H1 (cell line): Measurements from ENCODE around the gene SLC8B1. TPM values are rescaled to one million over a fixed set of nuclear protein-coding genes. Genes with fewer than 3 reads are reported as not detected.

Source experiments
- CTCF ChIA-PET: fragments of 300-600 bp; sonication (Branson Sonifier 250); formaldehyde crosslinking; loops from one replicate; lab custom pipeline; 2021; ENCODE audit not compliant: partially characterized antibody; lab: Charles Lee
- POLR2A ChIA-PET: fragments of 300-600 bp; sonication (Branson Sonifier 250); formaldehyde crosslinking; loops from one replicate; lab custom pipeline; 2021; ENCODE audit warnings: inconsistent platforms; ENCODE audit not compliant: partially characterized antibody; lab: Charles Lee
- DNase-seq, 2 experiments: peaks; one replicate each; pipeline versions ENCODE4 v3.0.0 to v3.0.0-alpha.2; 2010 to 2022; ENCODE audit warnings: low spot score in 2 of 2, low read depth in 1 of 2, mixed read lengths in 1 of 2
- FAIRE-seq: peaks from 2 replicates; lab custom pipeline; 2011; peaks lifted over from hg19 to GRCh38; lab: Jason Lieb, UNC
- H2AFZ ChIP-seq: 2 replicates; pipeline ENCODE4 v1.8.1; 2012; ENCODE audit warnings: low read length, inconsistent platforms
- H2AK5ac ChIP-seq: 2 replicates; pipeline ENCODE4 v1.6.1; 2013; ENCODE audit warnings: low read depth, low read length
- H2BK120ac ChIP-seq: replicated peaks from 2 replicates; pipeline ENCODE3; 2013; ENCODE audit warnings: low read depth, low read length, inconsistent platforms
- H2BK12ac ChIP-seq: 2 replicates; pipeline ENCODE4 v1.6.1; 2013; ENCODE audit warnings: low read depth, low read length
- H2BK15ac ChIP-seq: 2 replicates; pipeline ENCODE4 v1.6.1; 2013; ENCODE audit warnings: low read length
- H2BK20ac ChIP-seq: 2 replicates; pipeline ENCODE4 v1.6.1; 2013; ENCODE audit warnings: low read length
- H2BK5ac ChIP-seq: 2 replicates; pipeline ENCODE4 v1.6.1; 2013; ENCODE audit warnings: low read depth, low read length
- H3K14ac ChIP-seq: 2 replicates; pipeline ENCODE4 v1.6.1; 2013; ENCODE audit warnings: inconsistent platforms; ENCODE audit not compliant: insufficient read length
- H3K18ac ChIP-seq: 2 replicates; pipeline ENCODE4 v1.6.1; 2013; ENCODE audit warnings: low read length; ENCODE audit errors: extremely low read depth
- H3K23ac ChIP-seq: 2 replicates; pipeline ENCODE4 v1.6.1; 2013; ENCODE audit warnings: inconsistent platforms; ENCODE audit not compliant: insufficient read length
- H3K23me2 ChIP-seq: 2 replicates; pipeline ENCODE4 v1.6.1; 2013; ENCODE audit warnings: low read depth, low read length
- H3K27ac ChIP-seq: 2 replicates; pipeline ENCODE4 v1.6.1; 2011; ENCODE audit warnings: low read depth, low read length, inconsistent platforms
- H3K27me3 ChIP-seq, 4 experiments: replicated peaks in 1 of 4; 1 replicate in 1 of 4; 2 replicates in 3 of 4; pipeline versions ENCODE4 v1.6.1 to v1.8.1; 2011 to 2013; ENCODE audit warnings: low read length in 3 of 4, mild to moderate bottlenecking in 3 of 4, inconsistent platforms in 2 of 4, mixed read lengths in 2 of 4, moderate library complexity in 1 of 4; ENCODE audit not compliant: control insufficient read depth in 3 of 4, insufficient read depth in 3 of 4; ENCODE audit errors: extremely low read depth in 1 of 4
- H3K36me3 ChIP-seq, 4 experiments: 2 replicates each; pipeline versions ENCODE4 v1.6.1 to v1.8.1; 2011 to 2013; ENCODE audit warnings: mild to moderate bottlenecking in 4 of 4, low read length in 3 of 4, moderate library complexity in 2 of 4, control low read depth in 1 of 4, inconsistent platforms in 1 of 4; ENCODE audit not compliant: insufficient read depth in 4 of 4, control insufficient read depth in 2 of 4
- H3K4ac ChIP-seq: replicated peaks from 2 replicates; pipeline ENCODE3; 2013; ENCODE audit warnings: low read length, low read depth, mixed read lengths, inconsistent platforms; ENCODE audit not compliant: insufficient read length
- H3K4me1 ChIP-seq, 4 experiments: replicated peaks in 1 of 4; 1 replicate in 1 of 4; 2 replicates in 3 of 4; pipeline versions ENCODE4 v1.6.1 to v1.8.1; 2011 to 2013; ENCODE audit warnings: low read length in 3 of 4, inconsistent platforms in 2 of 4, mixed read lengths in 1 of 4; ENCODE audit not compliant: insufficient read depth in 4 of 4, control insufficient read depth in 3 of 4
- H3K4me2 ChIP-seq, 2 experiments: 2 replicates each; pipeline versions ENCODE4 v1.6.1 to v1.8.1; 2011 to 2013; ENCODE audit warnings: low read depth in 2 of 2, low read length in 2 of 2, control low read depth in 1 of 2, inconsistent platforms in 1 of 2, mild to moderate bottlenecking in 1 of 2; ENCODE audit not compliant: insufficient read depth in 1 of 2
- H3K4me3 ChIP-seq, 4 experiments: fragments of 200-600, 300-600 bp in 1 of 4; sonication (generic), shearing (Covaris generic), sonication (Bioruptor Twin) in 1 of 4; 2 replicates each; pipeline versions ENCODE4 v1.5.1 to v1.8.1; 2011 to 2016; ENCODE audit warnings: low read length in 4 of 4, low read depth in 3 of 4, control low read depth in 2 of 4, inconsistent platforms in 2 of 4, mild to moderate bottlenecking in 2 of 4, mixed read lengths in 1 of 4, moderate library complexity in 1 of 4; ENCODE audit not compliant: insufficient read depth in 2 of 4; ENCODE audit errors: extremely low read depth in 1 of 4
- H3K56ac ChIP-seq: replicated peaks from 2 replicates; pipeline ENCODE3; 2013; ENCODE audit warnings: low read depth, mild to moderate bottlenecking, mixed read lengths, low read length, inconsistent platforms; ENCODE audit not compliant: insufficient read length
- H3K79me1 ChIP-seq: 2 replicates; pipeline ENCODE4 v1.6.1; 2013; ENCODE audit warnings: low read depth, low read length, control low read depth
- H3K79me2 ChIP-seq, 2 experiments: 2 replicates each; pipeline versions ENCODE4 v1.6.1 to v1.8.1; 2012 to 2013; ENCODE audit warnings: low read length in 2 of 2, mild to moderate bottlenecking in 2 of 2, inconsistent platforms in 1 of 2; ENCODE audit not compliant: insufficient read depth in 2 of 2, control insufficient read depth in 1 of 2
- H3K9ac ChIP-seq, 4 experiments: replicated peaks in 1 of 4; 1 replicate in 1 of 4; 2 replicates in 3 of 4; pipeline versions ENCODE4 v1.6.1 to v1.8.1; 2011 to 2013; ENCODE audit warnings: low read depth in 3 of 4, low read length in 3 of 4, control low read depth in 2 of 4, mild to moderate bottlenecking in 2 of 4, moderate library complexity in 2 of 4, inconsistent platforms in 1 of 4; ENCODE audit errors: extremely low read depth in 1 of 4
- H3K9me3 ChIP-seq, 2 experiments: 2 replicates each; pipeline versions ENCODE4 v1.6.1 to v1.8.1; 2012 to 2013; ENCODE audit warnings: mild to moderate bottlenecking in 2 of 2, moderate library complexity in 2 of 2, control low read depth in 1 of 2, inconsistent platforms in 1 of 2, low read depth in 1 of 2, low read length in 1 of 2, mixed read lengths in 1 of 2; ENCODE audit not compliant: insufficient read depth in 2 of 2
- H4K20me1 ChIP-seq, 2 experiments: replicated peaks in 1 of 2; 2 replicates each; pipeline versions ENCODE3 to v1.8.1; 2011 to 2013; ENCODE audit warnings: inconsistent platforms in 2 of 2, low read length in 2 of 2, mild to moderate bottlenecking in 1 of 2; ENCODE audit not compliant: insufficient read depth in 2 of 2, control insufficient read depth in 1 of 2
- H4K5ac ChIP-seq: 2 replicates; pipeline ENCODE4 v1.6.1; 2013; ENCODE audit warnings: low read length, low read depth, mixed read lengths, inconsistent platforms; ENCODE audit not compliant: insufficient read length
- H4K8ac ChIP-seq: 2 replicates; pipeline ENCODE4 v1.8.0; 2013; ENCODE audit warnings: mild to moderate bottlenecking, moderate library complexity, low read length, inconsistent platforms; ENCODE audit not compliant: insufficient read depth; ENCODE audit errors: extremely low read depth
- H4K91ac ChIP-seq: replicated peaks from 2 replicates; pipeline ENCODE3; 2013; ENCODE audit warnings: low read length, mixed read lengths, inconsistent platforms; ENCODE audit not compliant: insufficient read length
- BACH1 ChIP-seq: IDR thresholded peaks from 2 replicates; pipeline ENCODE4 v1.6.1; 2012; ENCODE audit warnings: low read length, improper control_type of control experiment
- EGR1 ChIP-seq: IDR thresholded peaks from 2 replicates; pipeline ENCODE4 v1.6.1; 2011; ENCODE audit warnings: low read depth, low read length, borderline replicate concordance
- POLR2A ChIP-seq, 2 experiments: IDR thresholded peaks; 1 replicate in 1 of 2; 2 replicates in 1 of 2; pipeline ENCODE4 v1.6.1; 2011; ENCODE audit warnings: low read depth in 2 of 2, low read length in 2 of 2, mild to moderate bottlenecking in 2 of 2; ENCODE audit errors: control extremely low read depth in 1 of 2
- RAD21 ChIP-seq, 2 experiments: IDR thresholded peaks in 1 of 2; conservative IDR thresholded peaks in 1 of 2; 2 replicates each; pipeline ENCODE4 v1.6.1; 2011; ENCODE audit warnings: low read depth in 2 of 2, low read length in 2 of 2, improper control_type of control experiment in 1 of 2, inconsistent platforms in 1 of 2, mild to moderate bottlenecking in 1 of 2, moderate library complexity in 1 of 2
- WGBS, 2 experiments: shearing (Covaris generic) in 1 of 2; methylation state at CpG; one replicate each; pipeline versions ENCODE4 v1.1.6 to v1.1.7; 2013 to 2015; ENCODE audit warnings: low lambda C conversion rate in 2 of 2, mixed read lengths in 2 of 2, inconsistent platforms in 1 of 2, low coverage in 1 of 2, missing lambda C conversion rate in 1 of 2; ENCODE audit not compliant: insufficient replicate concordance in 2 of 2, insufficient coverage in 1 of 2, insufficient read length in 1 of 2; ENCODE audit errors: extremely low coverage in 1 of 2, missing lambda C conversion rate in 1 of 2; 5-methylcytosine and 5-hydroxymethylcytosine counted together
- polyA plus RNA-seq, 7 experiments: library from polyadenylated mRNA; depleted of rRNA in 3 of 7; stranded (reverse) in 5 of 7; unstranded in 2 of 7; fragments of >200 nt in 5 of 7; fragments of 200-250 nt in 2 of 7; gene quantifications; 1 replicate in 5 of 7; 2 replicates in 1 of 7; 4 replicates in 1 of 7; pipeline versions ENCODE4 v1.2.1 to v1.2.3, GENCODE V29; 2011 to 2013; ENCODE audit warnings: missing spikeins in 2 of 7, mixed read lengths in 2 of 7
- total RNA-seq: library from RNA; stranded (reverse); fragmentation: NEBNext Ultra II Directional; extraction: Animal tissue kit (Norgen Biotek cat#: 25700); gene quantifications from 2 replicates; pipeline ENCODE4 v1.2.1, GENCODE V29; 2021
- TF ChIP-seq, protein P1 (sequence below), 3 experiments: IDR thresholded peaks; 1 replicate in 2 of 3; 2 replicates in 1 of 3; pipeline versions ENCODE4 v1.5.1 to v1.6.1; 2011; ENCODE audit warnings: low read length in 3 of 3, mild to moderate bottlenecking in 3 of 3, inconsistent platforms in 2 of 3, low read depth in 1 of 3, moderate library complexity in 1 of 3; ENCODE audit not compliant: insufficient read depth in 1 of 3; ENCODE audit errors: control extremely low read depth in 1 of 3

SLC8B1 gene
- total and polyA plus RNA-seq, 2 of the 8 experiments (the other 6 are each of a cell fraction or from before 2014, with no cell fraction given) = 11.2 to 19.1 TPM

- Histone ChIP-seq H4K8ac (no peak overlapping the region), H3K27me3 (no peaks in the 10 kb centered on the region; a peak in 1 of 7 replicates), H3K4me2 (no peak overlapping the region), H3K4ac (no peak overlapping the region), H3K56ac (no peak overlapping the region), H3K4me1 (peaks cover 0 to 3% (median 0%) of the 10 kb centered on the region in 4 experiments; a peak in 2 of 7 replicates), H3K9ac (no peak overlapping the region), H2AFZ (no peak overlapping the region), H3K27ac (no peak overlapping the region), H3K4me3 (no peak overlapping the region), H2BK5ac (no peak overlapping the region), H4K5ac (no peak overlapping the region), H4K91ac (no peak overlapping the region), H3K23me2 (peaks cover 4% of the 10 kb centered on the region; the same call in 1 of the 2 replicates), H3K23ac (no peak overlapping the region), H2BK20ac (no peak overlapping the region), H2BK12ac (no peak overlapping the region), H2BK15ac (no peak overlapping the region), H3K18ac (no peak overlapping the region), H3K14ac (no peak overlapping the region), H2BK120ac (no peak overlapping the region), H3K79me2 (no peaks in the 10 kb centered on the region), H2AK5ac (no peak overlapping the region), H3K36me3 (peaks cover 0 to 16% (median 6%) of the 10 kb centered on the region in 4 experiments; a peak in 7 of 8 replicates), H3K9me3 (no peaks in the 10 kb centered on the region), H3K79me1 (no peaks in the 10 kb centered on the region), H4K20me1 (peaks cover 0 to 3% of the 10 kb centered on the region in 2 experiments)
- 89% methylated on average over 7 of the region's 7 CpGs; no CpG with 5 or more reads in 1 of the 2 experiments for WGBS, 2 experiments
- no peak for FAIRE-seq
- DNase-seq = no peak
- POLR2A ChIA-PET = interaction anchor here (1.1 to 1.4 kb wide), 4 partner anchors 9 to 70 kb away, joined by 3 to 4 read pairs (median 4); partner anchors contain the start of gene SLC8B1
- CTCF ChIA-PET = interaction anchor here (0.6 to 3.5 kb wide), 15 partner anchors 8 to 226 kb away, joined by 3 to 20 read pairs (median 3); partner anchors contain the start of gene PLBD2
- TF ChIP-seq RAD21 (IDR thresholded peaks at IDR 0.05 in 1 of 2, conservative IDR thresholded peaks at IDR 0.05 in 1 of 2; ENCODE audit: low read depth in 2 of 2, low read length in 2 of 2) (peak; percentile 8 to 23; a peak in 1 of 4 replicates), POLR2A (IDR thresholded peaks at IDR 0.05; ENCODE audit: control extremely low read depth in 1 of 2, low read depth in 2 of 2, low read length in 2 of 2) (no peak), EGR1 (no peak), BACH1 (no peak)
- TF ChIP-seq, protein P1, sequence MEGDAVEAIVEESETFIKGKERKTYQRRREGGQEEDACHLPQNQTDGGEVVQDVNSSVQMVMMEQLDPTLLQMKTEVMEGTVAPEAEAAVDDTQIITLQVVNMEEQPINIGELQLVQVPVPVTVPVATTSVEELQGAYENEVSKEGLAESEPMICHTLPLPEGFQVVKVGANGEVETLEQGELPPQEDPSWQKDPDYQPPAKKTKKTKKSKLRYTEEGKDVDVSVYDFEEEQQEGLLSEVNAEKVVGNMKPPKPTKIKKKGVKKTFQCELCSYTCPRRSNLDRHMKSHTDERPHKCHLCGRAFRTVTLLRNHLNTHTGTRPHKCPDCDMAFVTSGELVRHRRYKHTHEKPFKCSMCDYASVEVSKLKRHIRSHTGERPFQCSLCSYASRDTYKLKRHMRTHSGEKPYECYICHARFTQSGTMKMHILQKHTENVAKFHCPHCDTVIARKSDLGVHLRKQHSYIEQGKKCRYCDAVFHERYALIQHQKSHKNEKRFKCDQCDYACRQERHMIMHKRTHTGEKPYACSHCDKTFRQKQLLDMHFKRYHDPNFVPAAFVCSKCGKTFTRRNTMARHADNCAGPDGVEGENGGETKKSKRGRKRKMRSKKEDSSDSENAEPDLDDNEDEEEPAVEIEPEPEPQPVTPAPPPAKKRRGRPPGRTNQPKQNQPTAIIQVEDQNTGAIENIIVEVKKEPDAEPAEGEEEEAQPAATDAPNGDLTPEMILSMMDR (IDR thresholded peaks at IDR 0.05; ENCODE audit: control extremely low read depth in 1 of 3, insufficient read depth in 1 of 3, low read depth in 1 of 3, low read length in 3 of 3) = peak; percentile 21 to 40 (median 26); a peak in 3 of 4 replicates
Observed at GRCh38 chr12:113316155-113316554, 18.8 kb downstream of the SLC8B1 start.
